Skin epidermis (tissue), 12 donors: Measurements from ENCODE around the gene ARHGEF25.
"Not testable (repeated sequence)": the region's sequence is repeated elsewhere in the genome, so short reads cannot be mapped to it uniquely, and the experiment has no call there.

Source experiments
- H3K27ac ChIP-seq, 21 experiments: fragments of 200-600 bp; sonication (generic) in 11 of 21; one replicate each; pipeline ENCODE4 v1.5.0; 2020; ENCODE audit warnings: mild to moderate bottlenecking in 3 of 21, inconsistent platforms in 2 of 21, moderate library complexity in 2 of 21
- H3K4me3 ChIP-seq, 7 experiments: fragments of 200-600 bp; sonication (generic) in 2 of 7; one replicate each; pipeline ENCODE4 v1.5.0; 2020; ENCODE audit warnings: inconsistent platforms in 2 of 7, mild to moderate bottlenecking in 2 of 7, moderate library complexity in 1 of 7

Gene ARHGEF25

GRCh38 chr12:57611108-57611826, at the start of gene ARHGEF25:
ARHGEF25 (plus strand) TSS chr12:57611435; CDS start chr12:57611895, 460 bp downstream.
- peak within 1 kb of the TSS in 20 of 21 experiments; percentile 31 to 88 (median 78) for H3K27ac ChIP-seq
- H3K4me3 ChIP-seq: peak within 1 kb of the TSS; percentile 31 to 64 (median 52)

- Histone ChIP-seq H3K27ac (no peak overlapping the region), H3K4me3 (no peak overlapping the region)
Observed at GRCh38 chr12:57563358-57563757, 47.9 kb upstream of the ARHGEF25 start.

- no peak overlapping the region for H3K4me3 ChIP-seq
- no peak overlapping the region for H3K27ac ChIP-seq
Observed at GRCh38 chr12:57564178-57564740, 47.0 kb upstream of the ARHGEF25 start.

- no peak overlapping the region for H3K4me3 ChIP-seq
- no peak overlapping the region for H3K27ac ChIP-seq
Observed at GRCh38 chr12:57568838-57569237, 42.4 kb upstream of the ARHGEF25 start.

- Histone ChIP-seq H3K27ac (no peak overlapping the region), H3K4me3 (no peak overlapping the region)
Observed at GRCh38 chr12:57569858-57570257, 41.4 kb upstream of the ARHGEF25 start.

GRCh38 chr12:57570438-57570837, 40.8 kb upstream of the ARHGEF25 start:
- not testable (repeated sequence) for H3K27ac ChIP-seq, H3K4me3 ChIP-seq

- H3K27ac ChIP-seq: no peak overlapping the region
- no peak overlapping the region for H3K4me3 ChIP-seq
Observed at GRCh38 chr12:57571926-57572762, 39.1 kb upstream of the ARHGEF25 start.

GRCh38 chr12:57574795-57575194, 36.4 kb upstream of the ARHGEF25 start:
- Histone ChIP-seq H3K4me3 (no peak overlapping the region), H3K27ac (no peak overlapping the region)

- no peak overlapping the region for H3K27ac ChIP-seq
- H3K4me3 ChIP-seq: no peak overlapping the region
Observed at GRCh38 chr12:57575771-57576612, 35.2 kb upstream of the ARHGEF25 start.

GRCh38 chr12:57576613-57577160, 34.5 kb upstream of the ARHGEF25 start:
- Histone ChIP-seq H3K27ac (no peak overlapping the region), H3K4me3 (no peak overlapping the region)

GRCh38 chr12:57577981-57578758, 33.1 kb upstream of the ARHGEF25 start:
- H3K4me3 ChIP-seq: no peak overlapping the region
- no peak overlapping the region for H3K27ac ChIP-seq

GRCh38 chr12:57579011-57579410, 32.2 kb upstream of the ARHGEF25 start:
- no peak overlapping the region for H3K27ac ChIP-seq
- no peak overlapping the region for H3K4me3 ChIP-seq

GRCh38 chr12:57579677-57580465, 31.4 kb upstream of the ARHGEF25 start:
- no peak overlapping the region for H3K4me3 ChIP-seq
- H3K27ac ChIP-seq: no peak overlapping the region

GRCh38 chr12:57580466-57580795, 30.8 kb upstream of the ARHGEF25 start:
- H3K27ac ChIP-seq: no peak overlapping the region
- H3K4me3 ChIP-seq: no peak overlapping the region

- H3K4me3 ChIP-seq: no peak overlapping the region
- no peak overlapping the region for H3K27ac ChIP-seq
Observed at GRCh38 chr12:57581802-57582201, 29.4 kb upstream of the ARHGEF25 start.

- Histone ChIP-seq H3K27ac (no peak overlapping the region), H3K4me3 (no peak overlapping the region)
Observed at GRCh38 chr12:57582440-57582839, 28.8 kb upstream of the ARHGEF25 start.

GRCh38 chr12:57583008-57583831, 28.0 kb upstream of the ARHGEF25 start:
- no peak overlapping the region for H3K4me3 ChIP-seq
- no peak overlapping the region for H3K27ac ChIP-seq
